Activated CD4-positive, alpha-beta T cell treated with anti-CD3 and anti-CD28 coated beads, Interleukin-2, amount 10 ng/mL, durations not matched to agents 24 days and 14 days (primary cell): ENCODE results near the gene S1PR2. TPM values are rescaled to one million over a fixed set of nuclear protein-coding genes. Genes with fewer than 3 reads are reported as not detected.
"Not testable (repeated sequence)": the region's sequence is repeated elsewhere in the genome, so short reads cannot be mapped to it uniquely, and the experiment has no call there.

Source experiments
- DNase-seq: peaks from one replicate; pipeline ENCODE4 v3.0.0; 2022
- H3K27ac Mint-ChIP-seq: one replicate; pipeline ENCODE4 v1.8.0; 2022; ENCODE audit warnings: mild to moderate bottlenecking, mixed read lengths
- H3K27me3 Mint-ChIP-seq: one replicate; pipeline ENCODE4 v1.8.0; 2022; ENCODE audit warnings: mixed read lengths
- H3K36me3 Mint-ChIP-seq: one replicate; pipeline ENCODE4 v1.8.0; 2022; ENCODE audit warnings: low read depth, mild to moderate bottlenecking, mixed read lengths
- H3K4me1 Mint-ChIP-seq: one replicate; pipeline ENCODE4 v1.8.0; 2021; ENCODE audit warnings: mixed read lengths
- H3K4me3 Mint-ChIP-seq: one replicate; pipeline ENCODE4 v1.8.0; 2022; ENCODE audit warnings: mild to moderate bottlenecking, moderate library complexity, mixed read lengths
- H3K9me3 Mint-ChIP-seq: one replicate; pipeline ENCODE4 v1.8.0; 2021; ENCODE audit warnings: mixed read lengths
- intact Hi-C: fragments of 100-400 bp; cut with micrococcal nuclease; formaldehyde crosslinking; loops from one replicate; pipeline ENCODE4 v1.15.1; 2023
- total RNA-seq: library from RNA; stranded (reverse); gene quantifications from 2 replicates; pipeline ENCODE4 v1.2.3, GENCODE V29; 2022

The S1PR2 gene
- total RNA-seq, 1 donor from 2014 or later: 14.3 TPM

DNA sequence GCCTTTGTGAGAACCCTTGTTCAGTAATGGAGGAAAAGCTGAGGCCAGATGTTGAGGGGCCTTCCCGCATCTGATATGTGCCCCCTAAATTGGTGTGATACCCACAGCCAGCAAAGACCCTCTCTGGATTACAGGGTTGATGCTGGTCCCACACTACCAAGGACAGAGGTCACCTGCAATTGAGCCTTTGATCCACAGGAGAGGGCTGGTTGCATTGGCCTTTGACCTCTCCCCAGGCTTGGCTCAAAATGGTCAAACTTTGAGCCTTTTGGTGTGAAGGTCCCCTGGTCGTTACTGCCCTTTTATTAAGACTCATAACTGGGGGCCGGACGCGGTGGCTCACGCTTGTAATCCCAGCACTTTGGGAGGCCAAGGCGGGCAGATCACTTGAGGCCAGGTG lies 12.5 kb upstream of the S1PR2 start:
- Mint-ChIP-seq H3K36me3 (no peaks in the 10 kb centered on the region), H3K27ac (no peak overlapping the region), H3K4me3 (no peak overlapping the region), H3K27me3 (no peaks in the 10 kb centered on the region), H3K9me3 (no peaks in the 10 kb centered on the region), H3K4me1 (no peaks in the 10 kb centered on the region)
- intact Hi-C loops: no loop called here
- DNase-seq: no peak

DNA sequence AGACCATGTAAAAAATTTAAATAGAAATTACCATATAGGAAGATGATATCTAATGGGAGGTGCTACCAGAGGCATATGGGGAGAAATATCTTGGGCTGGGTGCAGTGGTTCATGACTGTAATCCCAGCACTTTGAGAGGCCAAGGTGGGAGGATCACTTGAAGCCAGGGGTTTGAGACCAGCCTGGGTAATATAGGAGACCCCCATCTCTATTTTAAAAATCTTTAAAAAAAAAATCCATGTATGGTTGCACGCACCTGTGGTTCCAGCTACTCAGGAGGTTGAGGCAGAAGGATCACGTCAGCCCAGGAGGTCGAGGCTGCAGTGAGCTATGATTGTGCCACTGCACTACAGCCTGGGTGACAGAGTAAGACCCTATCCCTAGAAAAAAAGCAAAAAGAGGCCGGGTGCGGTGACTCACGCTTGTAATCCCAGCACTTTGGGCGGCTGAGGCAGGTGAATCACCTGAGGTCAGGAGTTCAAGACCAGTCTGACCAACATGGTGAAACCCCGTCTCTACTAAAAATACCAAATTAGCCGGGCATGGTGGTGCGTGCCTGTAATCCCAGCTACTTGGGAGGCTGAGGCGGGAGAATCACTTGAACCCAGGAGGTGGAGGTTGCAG lies 10.8 kb upstream of the S1PR2 start:
- intact Hi-C loops, H3K9me3 Mint-ChIP-seq, H3K36me3 Mint-ChIP-seq, DNase-seq, H3K4me3 Mint-ChIP-seq, H3K27me3 Mint-ChIP-seq, H3K4me1 Mint-ChIP-seq, H3K27ac Mint-ChIP-seq: not testable (repeated sequence)

DNA sequence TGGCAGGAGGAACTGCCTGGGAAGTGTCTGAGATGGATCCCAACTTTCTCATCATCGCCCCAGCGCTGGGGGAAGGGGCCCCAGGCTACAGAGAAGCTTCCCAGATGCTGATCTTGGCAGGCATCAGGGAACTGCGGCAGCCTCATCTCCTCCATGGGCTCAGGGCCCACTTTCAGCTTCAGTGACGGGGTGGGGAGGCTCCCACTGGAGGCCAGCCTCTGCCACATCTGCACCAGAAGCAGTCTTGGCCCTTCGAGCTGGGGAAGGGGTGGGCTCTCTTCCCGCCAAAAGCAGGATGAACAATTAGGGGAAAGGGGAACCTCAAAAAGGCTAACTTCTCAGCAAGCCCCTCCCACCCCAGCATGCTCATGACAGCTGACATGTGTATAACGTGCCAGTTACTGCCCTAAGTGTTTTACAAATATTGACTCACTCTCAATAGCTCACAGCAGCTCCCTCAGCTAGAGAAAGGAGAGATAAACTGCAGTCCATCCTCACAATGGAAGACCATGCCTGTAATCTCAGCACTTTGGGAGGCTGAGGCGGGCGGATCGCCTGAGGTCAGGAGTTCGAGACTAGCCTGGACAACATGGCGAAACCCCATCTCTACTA lies 7.1 kb upstream of the S1PR2 start:
- H3K27ac Mint-ChIP-seq: no peak overlapping the region
- peaks cover 12% of the 10 kb centered on the region for H3K4me1 Mint-ChIP-seq
- intact Hi-C loops: no loop called here
- H3K27me3 Mint-ChIP-seq: no peaks in the 10 kb centered on the region
- DNase-seq: no peak
- no peaks in the 10 kb centered on the region for H3K36me3 Mint-ChIP-seq
- H3K4me3 Mint-ChIP-seq: no peak overlapping the region
- no peaks in the 10 kb centered on the region for H3K9me3 Mint-ChIP-seq

DNA sequence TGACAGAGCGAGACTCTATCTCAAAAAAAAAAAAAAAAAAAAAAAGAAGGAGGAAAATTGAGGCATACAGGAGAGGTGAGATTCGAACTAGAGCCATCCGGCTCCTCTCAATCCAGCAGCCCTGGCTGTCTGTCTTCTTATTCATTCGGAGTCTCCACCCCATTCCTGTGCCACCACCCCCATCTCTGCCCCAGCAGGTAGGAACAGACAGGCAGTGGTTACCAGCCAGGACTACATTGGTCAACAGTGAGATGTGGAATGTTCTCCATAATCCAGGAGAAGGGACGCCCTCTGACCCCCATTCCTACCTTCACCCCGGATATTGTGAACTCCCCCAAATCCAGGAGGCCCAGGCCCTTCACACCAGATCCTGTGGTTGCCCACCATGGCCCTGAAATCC lies 6.6 kb upstream of the S1PR2 start:
- intact Hi-C loops: no loop called here
- H3K4me3 Mint-ChIP-seq: no peak overlapping the region
- H3K36me3 Mint-ChIP-seq: no peaks in the 10 kb centered on the region
- H3K27ac Mint-ChIP-seq: no peak overlapping the region
- no peaks in the 10 kb centered on the region for H3K27me3 Mint-ChIP-seq
- H3K4me1 Mint-ChIP-seq: peaks cover 12% of the 10 kb centered on the region
- H3K9me3 Mint-ChIP-seq: no peaks in the 10 kb centered on the region
- no peak for DNase-seq

DNA sequence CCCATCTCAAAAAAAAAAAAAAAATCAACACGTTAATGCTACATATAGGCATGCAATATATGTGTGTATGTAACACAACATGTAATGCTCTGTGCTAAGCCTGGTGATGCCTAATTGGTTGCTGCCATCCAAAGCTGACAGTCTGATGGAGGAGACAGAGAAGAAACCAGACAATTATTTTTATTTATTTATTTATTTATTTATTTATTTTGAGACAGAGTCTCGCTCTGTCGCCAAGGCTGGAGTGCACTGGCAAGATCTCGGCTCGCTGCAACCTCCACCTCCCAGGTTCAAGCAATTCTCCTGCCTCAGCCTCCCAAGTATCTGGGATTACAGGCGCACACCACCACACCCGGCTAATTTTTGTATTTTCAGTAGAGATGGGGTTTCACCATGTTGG lies 4.3 kb upstream of the S1PR2 start:
- H3K4me3 Mint-ChIP-seq, H3K27ac Mint-ChIP-seq, H3K36me3 Mint-ChIP-seq, H3K27me3 Mint-ChIP-seq, intact Hi-C loops, DNase-seq, H3K9me3 Mint-ChIP-seq: not testable (repeated sequence)
- H3K4me1 Mint-ChIP-seq: peaks cover 14% of the 10 kb centered on the region

DNA sequence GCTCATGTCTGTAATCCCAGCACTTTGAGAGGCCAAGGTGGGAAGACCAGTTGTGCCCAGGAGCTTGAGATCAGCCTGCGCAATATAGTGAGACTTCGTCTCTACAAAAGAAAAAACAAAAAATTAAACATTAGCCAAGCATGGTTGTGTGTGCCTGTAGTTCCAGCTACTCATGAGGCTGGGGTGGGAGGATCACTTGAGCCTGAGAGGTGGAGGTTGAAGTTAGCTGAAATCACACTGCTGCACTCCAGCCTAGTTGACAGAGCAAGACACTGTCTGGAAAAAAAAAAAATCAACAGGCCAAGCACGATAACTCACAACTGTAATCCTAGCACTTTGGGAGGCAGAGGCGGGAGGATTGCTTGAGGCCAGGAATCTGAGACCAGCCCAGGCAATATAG lies 3.9 kb upstream of the S1PR2 start:
- Mint-ChIP-seq H3K27ac (peak overlapping the region; percentile 32), H3K4me3 (no peak overlapping the region), H3K9me3 (no peaks in the 10 kb centered on the region), H3K27me3 (no peaks in the 10 kb centered on the region), H3K36me3 (no peaks in the 10 kb centered on the region), H3K4me1 (peaks cover 14% of the 10 kb centered on the region)
- intact Hi-C loops: no loop called here
- no peak for DNase-seq

DNA sequence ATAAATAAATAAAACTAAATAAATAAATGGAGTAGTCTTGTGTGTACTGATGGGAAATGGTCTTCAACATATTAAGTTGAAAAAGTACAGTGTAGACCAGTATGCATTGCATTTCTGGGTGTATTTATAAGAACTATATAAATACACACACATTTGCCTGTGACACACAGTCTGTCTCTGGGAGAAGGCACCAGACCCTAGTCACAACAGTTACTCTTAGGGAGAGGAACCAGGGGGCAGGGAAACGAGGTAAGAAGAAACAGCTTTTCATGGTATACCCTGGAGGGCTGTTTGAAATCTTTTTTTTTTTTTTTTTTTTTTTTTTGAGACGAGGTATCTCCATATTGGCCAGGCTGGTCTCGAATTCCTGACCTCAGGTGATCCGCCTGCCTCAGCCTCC lies 2.8 kb upstream of the S1PR2 start:
- Mint-ChIP-seq H3K27ac (no peak overlapping the region), H3K36me3 (no peaks in the 10 kb centered on the region), H3K4me3 (no peak overlapping the region), H3K9me3 (no peaks in the 10 kb centered on the region), H3K27me3 (no peaks in the 10 kb centered on the region), H3K4me1 (peaks cover 20% of the 10 kb centered on the region)
- intact Hi-C loops: no loop called here
- DNase-seq: no peak

DNA sequence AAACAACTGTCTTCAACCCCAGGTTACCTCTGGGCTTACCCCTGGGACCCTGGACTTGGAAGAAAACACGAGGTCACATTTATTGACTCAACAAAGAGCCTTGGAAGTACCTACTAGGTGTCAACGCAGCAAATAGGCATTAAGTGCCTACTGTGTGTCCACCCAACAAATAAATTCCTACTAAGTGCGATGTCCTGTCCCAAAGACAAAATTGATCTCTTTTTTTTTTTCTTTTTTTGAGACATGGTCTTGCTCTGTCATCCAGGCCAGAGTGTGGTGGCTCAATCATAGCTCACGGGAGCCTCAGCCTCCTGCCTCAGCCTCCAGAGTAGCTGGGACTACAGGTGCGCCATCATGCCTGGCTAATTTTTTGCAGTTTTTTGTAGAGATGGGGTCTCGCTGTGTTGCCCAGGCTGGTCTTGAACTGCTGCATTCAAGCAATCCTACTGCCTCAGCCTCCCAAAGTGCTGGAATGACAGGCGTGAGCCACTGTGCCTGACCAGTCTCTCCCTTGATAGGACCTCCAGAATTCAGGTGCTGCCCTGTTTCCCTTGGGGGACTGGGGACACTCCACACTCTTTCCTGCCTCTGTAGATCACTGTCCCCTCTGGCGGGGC lies 589 bp upstream of the S1PR2 start:
- H3K27me3 Mint-ChIP-seq: no peaks in the 10 kb centered on the region
- intact Hi-C loops: loop anchor here (2.0 kb wide), 1 partner anchor 37 kb away; the partner anchor contains the start of gene DNMT1

DNA sequence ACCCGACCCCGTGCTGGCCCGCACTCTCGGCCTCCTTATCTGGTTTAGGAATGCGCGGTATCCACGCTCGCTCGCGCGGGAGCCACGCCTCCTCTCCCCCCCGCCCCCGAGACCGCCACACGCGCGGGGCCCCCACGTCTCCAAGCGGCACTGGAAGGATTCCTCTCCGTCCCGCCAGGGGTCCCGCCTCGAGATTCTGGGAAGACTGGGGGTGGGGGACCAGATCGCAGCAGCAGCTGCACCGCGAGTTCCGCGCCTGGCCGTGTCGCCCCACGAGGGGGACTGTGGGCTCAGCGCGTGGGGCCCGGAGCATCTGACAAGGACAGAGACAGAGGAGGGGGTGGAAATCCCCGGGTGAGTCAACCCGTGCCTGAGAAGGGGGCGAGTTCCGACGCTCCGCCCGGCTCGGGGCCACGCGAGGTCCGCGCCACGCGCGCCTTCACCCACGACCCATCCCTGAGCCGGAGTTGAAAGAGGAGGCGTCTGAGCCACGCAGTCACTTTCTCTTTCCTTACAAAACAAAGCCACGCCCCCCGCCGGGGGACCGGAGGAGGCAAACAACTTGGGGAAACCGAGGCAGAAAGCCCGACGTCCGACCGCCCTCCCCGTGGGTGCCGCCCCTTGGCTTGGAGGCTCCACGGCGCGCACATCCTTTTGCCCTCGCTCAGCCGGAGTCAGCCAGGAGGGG lies 814 bp downstream of the S1PR2 start:
- no peaks in the 10 kb centered on the region for H3K27me3 Mint-ChIP-seq
- H3K36me3 Mint-ChIP-seq: no peaks in the 10 kb centered on the region
- H3K4me3 Mint-ChIP-seq: peak overlapping the region; percentile 89
- DNase-seq: peak; percentile 87
- peak overlapping the region; percentile 88 for H3K27ac Mint-ChIP-seq
- no peaks in the 10 kb centered on the region for H3K9me3 Mint-ChIP-seq
- peaks cover 13% of the 10 kb centered on the region for H3K4me1 Mint-ChIP-seq
- intact Hi-C loops: loop anchor here (2.0 kb wide), 1 partner anchor 36 kb away; the partner anchor contains the start of gene DNMT1

More for the DNA sequence above, 589 bp upstream of the S1PR2 start:
- Mint-ChIP-seq H3K9me3 (no peaks in the 10 kb centered on the region), H3K4me3 (peak overlapping the region; percentile 89), H3K4me1 (peaks cover 20% of the 10 kb centered on the region), H3K36me3 (no peaks in the 10 kb centered on the region), H3K27ac (peak overlapping the region; percentile 76)
- DNase-seq: no peak

DNA sequence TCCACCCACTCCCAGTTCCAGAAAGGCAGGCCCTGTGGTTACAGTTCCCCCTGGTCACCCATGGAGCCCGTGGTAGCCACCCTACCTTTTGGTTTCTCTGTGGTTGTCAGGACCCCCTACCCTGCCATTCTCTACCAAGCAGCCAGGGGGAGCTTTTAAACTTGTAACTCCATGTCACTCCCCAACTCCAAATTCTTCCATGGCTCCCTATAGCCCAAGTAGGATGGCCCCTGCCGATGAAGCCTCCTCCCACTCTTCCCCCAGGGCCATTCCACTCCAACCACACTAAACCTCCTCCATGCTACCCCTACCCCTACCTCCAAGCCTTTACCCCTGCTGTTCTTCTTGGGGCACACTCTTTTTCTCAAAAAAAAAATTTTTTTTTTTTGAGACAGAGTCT lies 2.2 kb downstream of the S1PR2 start:
- intact Hi-C loops: loop anchor here (1.0 kb wide), 1 partner anchor 21 kb away; no protein-coding TSS in a partner anchor
- peak overlapping the region; percentile 59 for H3K4me3 Mint-ChIP-seq
- no peaks in the 10 kb centered on the region for H3K27me3 Mint-ChIP-seq
- H3K9me3 Mint-ChIP-seq: no peaks in the 10 kb centered on the region
- H3K4me1 Mint-ChIP-seq: peaks cover 14% of the 10 kb centered on the region
- peak overlapping the region; percentile 19 for H3K27ac Mint-ChIP-seq
- peak; percentile 81 for DNase-seq
- H3K36me3 Mint-ChIP-seq: peaks cover 3% of the 10 kb centered on the region

DNA sequence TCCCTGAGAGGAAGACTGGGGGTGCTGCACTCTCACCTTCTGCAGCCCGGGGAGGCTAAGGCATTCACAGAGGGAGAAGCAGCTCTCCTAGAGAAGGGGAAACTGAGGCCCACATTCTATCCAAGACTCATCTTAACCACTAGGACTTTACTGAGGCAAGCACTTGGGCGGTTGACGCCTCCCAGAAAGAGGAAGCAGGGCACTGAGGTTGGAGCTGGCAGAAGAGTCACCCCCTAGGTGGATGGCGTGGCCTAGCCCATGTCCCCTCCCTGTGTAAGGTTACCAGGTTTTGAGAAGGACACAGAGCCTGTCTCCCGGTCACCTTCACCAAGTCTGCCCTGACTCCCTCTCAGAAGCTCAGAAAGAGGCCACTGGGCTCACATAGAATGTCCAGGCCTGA lies 2.7 kb downstream of the S1PR2 start:
- intact Hi-C loops: no loop called here
- no peak overlapping the region for H3K27ac Mint-ChIP-seq
- no peaks in the 10 kb centered on the region for H3K9me3 Mint-ChIP-seq
- no peak overlapping the region for H3K4me3 Mint-ChIP-seq
- H3K4me1 Mint-ChIP-seq: peaks cover 14% of the 10 kb centered on the region
- no peak for DNase-seq
- no peaks in the 10 kb centered on the region for H3K27me3 Mint-ChIP-seq
- peaks cover 3% of the 10 kb centered on the region for H3K36me3 Mint-ChIP-seq

DNA sequence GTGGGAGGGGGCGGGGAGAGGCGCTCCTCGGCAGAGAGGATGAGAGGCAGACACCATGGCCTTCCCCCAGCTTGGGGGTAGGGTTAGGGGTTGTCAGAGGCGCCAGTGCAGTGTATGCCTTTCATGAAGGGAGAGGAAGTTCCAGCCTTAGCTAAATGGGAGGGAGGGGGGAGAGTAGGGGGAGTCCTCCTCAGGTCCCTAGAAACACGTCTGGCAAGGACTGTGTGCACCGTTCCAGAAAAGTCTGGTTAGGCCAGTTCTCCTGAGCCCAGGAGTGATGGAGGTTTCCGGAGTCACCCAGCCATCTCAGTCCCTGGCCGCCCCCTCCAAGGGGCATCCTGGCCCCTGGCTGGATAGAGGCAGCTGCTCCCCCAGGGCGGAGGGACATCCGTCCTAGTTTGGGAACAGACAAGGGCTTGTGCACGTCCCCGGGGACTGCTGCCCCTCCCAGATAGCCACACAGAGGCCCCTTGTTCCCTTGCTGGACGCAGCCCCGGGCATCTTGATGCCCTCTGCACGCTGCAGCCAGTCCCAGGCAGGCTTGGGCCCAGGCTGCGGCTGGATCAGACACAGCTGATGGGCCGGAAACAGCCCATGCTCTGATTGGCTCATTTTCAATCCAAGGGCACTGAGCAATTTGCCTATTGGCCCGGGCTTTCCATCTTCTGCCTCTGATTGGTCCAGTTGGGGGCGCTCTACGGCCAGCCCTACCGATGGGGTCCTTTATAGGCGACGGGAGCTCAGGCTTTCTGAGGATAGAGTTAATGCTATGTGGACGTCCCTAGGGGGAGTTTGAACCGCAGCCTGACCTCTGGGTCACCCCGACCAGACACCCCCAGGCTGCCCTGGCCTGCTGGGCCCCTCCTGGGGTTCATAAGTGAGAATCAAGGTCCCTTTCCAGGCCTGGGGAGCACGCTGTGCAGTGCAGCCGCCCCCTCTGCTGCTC lies 3.8 kb downstream of the S1PR2 start:
- intact Hi-C loops: no loop called here
- H3K36me3 Mint-ChIP-seq: peaks cover 5% of the 10 kb centered on the region

DNA sequence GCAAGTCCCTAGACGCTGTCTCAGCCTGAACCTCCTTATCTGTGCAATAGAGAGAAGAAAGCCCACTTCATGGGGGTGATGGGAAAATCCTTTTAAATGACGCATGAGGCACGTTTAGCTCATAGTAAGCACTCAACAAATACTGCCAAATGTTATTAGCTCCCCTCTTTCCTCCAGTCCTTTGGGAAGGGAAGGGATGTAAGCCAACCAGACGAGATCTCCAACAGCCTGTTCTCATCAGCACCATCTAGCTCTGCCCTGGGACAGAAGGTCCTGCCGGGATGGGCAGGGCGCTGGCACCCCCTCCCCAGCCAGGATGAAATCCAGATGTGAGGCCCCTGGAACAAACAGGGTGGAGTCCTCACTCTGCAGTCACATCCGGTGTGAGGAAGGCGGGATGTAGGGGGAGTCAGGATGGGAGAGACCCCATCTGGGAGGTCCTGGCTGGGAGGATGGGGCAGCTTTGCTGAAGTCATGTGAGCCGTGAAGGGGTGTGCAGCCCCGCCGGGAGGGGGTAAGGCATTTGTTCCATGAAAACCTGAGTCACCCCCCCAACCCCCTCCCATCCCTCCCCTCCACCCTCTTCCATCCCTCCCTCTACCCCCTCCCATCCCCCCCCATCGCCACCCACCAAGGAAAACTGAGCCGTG lies 4.6 kb downstream of the S1PR2 start:
- no peaks in the 10 kb centered on the region for H3K9me3 Mint-ChIP-seq
- no peak for DNase-seq
- no peak overlapping the region for H3K27ac Mint-ChIP-seq
- intact Hi-C loops: no loop called here
- H3K27me3 Mint-ChIP-seq: no peaks in the 10 kb centered on the region
- H3K4me3 Mint-ChIP-seq: no peak overlapping the region
- peaks cover 14% of the 10 kb centered on the region for H3K4me1 Mint-ChIP-seq
- peaks cover 5% of the 10 kb centered on the region for H3K36me3 Mint-ChIP-seq

More for the DNA sequence above, 3.8 kb downstream of the S1PR2 start:
- Mint-ChIP-seq H3K27me3 (no peaks in the 10 kb centered on the region), H3K4me1 (peaks cover 16% of the 10 kb centered on the region), H3K9me3 (no peaks in the 10 kb centered on the region), H3K27ac (no peak overlapping the region), H3K4me3 (no peak overlapping the region)
- DNase-seq: no peak
